LoVo (cell line): ENCODE data around the gene RARB.

ENCODE experiments used
- DNase-seq: peaks from one replicate; pipeline ENCODE4 v3.0.0-alpha.2; 2016; ENCODE audit warnings: low spot score

Gene RARB

DNA sequence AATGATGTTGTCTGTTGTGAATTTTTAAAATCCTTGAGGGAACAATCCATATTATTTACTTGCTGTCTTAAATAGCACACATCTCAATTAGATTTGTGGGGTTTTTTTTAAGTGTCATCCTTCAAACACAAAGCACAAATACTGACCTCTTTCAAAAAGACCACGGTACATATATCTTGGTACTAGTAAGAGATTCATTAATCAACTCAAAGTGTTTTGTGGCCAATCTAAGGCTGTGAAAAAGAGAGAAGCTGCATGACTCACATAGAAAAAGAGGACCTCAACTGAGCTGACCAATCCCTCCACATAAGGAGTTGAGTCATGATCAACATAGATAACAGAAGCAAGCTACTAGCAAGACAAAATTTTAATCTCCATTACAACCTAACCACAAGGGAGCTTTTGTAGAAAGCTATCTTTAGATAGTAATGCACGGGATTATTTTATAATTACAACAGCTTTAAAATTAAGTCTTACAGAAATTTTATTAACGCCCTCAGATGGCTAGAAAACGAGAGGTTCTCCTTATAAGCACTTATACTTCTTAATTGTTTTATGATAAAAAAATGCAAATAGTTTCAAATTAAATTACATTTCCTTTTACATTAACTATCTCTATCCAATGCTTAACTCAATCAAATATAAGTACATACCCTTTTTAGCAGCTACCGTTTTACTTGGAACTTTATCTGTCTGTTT is 176.2 kb downstream of the RARB start:
- no peak for DNase-seq

DNA sequence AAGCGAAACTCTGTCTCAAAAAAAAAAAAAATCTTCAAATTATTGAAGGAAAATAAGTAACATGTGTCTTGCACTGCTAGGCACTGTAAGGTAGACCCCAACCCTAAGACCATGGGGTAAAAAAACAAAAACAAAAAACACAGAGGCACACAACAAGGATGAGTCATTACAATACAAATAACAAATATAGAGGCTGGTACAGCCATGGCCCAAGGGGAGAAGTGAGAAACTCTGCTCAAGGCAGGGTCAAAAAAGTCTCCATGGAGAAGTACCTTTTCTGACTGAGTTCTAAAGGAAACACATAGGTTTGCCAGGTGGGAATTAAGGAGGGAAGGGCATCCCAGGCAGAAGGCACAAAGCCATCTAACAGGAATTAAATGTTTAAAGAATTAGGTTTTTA is 182.1 kb downstream of the RARB start:
- DNase-seq: no peak

DNA sequence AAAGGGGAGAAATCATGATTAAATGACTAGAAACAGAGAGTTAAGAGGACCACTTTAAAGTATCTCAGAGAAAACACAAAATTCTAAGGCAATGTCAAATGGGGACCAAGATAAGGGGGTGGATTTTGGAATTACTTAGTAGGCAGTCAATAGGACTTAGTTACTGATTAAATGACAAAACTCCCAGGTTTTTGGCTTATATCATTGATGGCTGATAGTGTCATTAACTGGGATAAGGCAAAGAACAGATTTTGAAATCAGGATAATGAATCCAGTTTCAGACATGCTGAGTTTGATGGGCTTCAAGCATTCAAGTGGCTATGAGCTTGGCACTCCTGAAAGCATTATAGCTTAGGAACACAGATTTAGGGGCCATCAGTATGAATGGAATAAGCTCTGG is 182.7 kb downstream of the RARB start:
- no peak for DNase-seq

DNA sequence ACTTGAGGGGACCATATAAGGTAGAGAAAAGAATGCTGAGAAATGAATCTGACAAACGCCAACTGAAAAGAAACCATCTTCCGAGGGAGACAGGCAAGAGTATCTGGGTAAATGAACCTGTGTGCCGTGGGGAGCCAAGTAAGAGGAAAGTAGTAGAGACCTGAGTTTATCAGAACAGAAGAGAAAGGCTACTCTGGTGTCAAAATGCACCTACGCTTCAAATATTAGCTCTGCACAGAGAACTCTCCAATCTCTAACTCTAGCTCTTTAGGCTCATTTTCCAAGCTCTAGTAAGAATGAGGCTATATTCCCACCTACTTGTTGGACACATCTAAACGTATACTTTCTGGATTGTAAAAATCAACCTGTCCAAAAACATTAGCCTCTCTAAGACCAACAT is 183.1 kb downstream of the RARB start:
- no peak for DNase-seq

DNA sequence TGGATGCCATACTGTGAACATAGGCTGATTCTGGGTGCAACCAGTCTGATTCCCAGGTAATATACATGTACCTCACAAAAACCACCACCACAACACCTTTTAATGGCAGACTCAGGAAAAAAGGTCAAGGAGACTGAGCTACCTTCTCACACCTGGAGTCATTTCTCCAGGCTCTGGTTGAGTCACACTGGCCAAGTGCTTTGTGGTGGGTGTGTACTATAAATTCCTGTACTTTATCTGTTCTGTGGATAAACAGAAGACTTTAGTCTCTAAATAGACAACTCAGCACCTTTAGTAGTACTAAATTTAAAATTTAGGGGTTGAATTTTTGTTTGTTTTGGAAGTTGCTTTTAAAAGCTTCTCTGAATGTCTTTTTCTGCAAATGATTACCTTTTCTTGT is 190.0 kb downstream of the RARB start:
- peak; percentile 8 for DNase-seq

DNA sequence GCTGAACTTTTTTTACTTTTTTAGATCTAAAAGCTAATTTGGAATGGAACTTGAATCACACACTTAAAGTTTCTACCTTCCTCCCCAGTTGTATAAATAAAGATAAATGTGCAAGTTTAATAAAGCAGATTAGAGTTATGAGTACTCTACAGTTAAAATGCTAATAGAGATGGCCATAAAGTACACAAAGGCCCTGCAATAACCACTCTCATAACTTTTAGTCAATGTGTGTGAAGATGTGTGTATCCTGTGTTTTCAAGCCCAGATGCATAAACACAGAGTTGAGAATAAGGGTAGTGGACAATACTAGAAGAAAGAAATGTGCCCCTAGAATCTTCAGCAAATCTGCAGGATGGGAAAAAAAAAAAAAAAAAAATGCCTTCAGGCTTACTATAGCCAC is 191.3 kb downstream of the RARB start:
- no peak for DNase-seq

DNA sequence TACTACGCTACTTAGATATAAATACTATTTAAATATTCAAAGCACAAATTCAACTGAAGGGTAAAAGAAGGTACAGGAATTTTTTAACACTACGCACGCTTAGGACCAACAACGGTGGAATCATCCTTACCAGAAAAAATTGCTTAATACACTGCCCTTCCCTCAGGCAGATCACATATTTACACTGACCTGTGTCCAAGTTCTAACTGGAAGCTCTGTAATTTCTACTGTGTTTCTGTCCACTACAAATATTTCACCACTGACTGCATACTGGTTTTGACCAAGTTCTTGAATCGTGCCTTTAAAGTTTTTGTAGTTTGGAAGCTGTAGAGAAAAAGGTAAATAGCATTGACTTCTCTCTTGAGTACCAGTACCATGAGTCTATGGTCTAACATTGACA is 192.4 kb downstream of the RARB start:
- no peak for DNase-seq

DNA sequence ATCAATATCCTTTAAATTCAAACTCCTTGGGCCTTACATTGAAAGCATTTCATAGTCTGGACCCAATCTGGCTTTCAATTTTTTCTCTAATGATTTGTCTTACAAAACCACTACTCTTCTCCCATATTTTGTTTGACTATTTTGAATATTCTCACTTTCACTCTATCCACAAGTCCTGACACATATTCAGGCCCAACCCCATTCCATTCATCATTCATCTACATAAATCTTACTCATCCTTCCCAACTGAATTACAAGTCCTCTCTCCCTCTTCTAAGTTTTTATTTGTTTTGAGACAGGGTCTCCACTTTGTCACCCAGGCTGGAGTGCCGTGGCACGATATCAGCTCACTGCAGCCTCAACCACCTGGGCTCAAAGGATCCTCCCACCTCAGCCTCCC is 193.0 kb downstream of the RARB start:
- DNase-seq: no peak

DNA sequence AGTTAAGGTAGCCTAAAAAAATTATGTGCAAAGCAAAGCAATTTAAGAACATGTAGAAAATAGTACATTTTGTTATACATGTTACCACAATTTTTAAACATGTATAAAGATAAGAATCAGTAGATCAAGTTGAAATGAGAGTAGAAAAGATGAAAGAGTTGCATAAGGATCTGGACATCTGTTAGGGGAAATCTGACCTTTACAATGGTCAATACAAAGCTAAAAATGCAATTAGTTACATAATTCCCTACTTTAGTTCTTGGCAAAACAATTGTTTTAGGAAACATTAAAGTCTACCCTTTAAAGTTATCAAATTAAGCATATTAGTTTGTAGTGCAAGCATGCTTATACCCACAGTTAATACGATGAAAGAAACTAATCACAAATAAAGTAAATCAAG is 203.9 kb downstream of the RARB start:
- no peak for DNase-seq

DNA sequence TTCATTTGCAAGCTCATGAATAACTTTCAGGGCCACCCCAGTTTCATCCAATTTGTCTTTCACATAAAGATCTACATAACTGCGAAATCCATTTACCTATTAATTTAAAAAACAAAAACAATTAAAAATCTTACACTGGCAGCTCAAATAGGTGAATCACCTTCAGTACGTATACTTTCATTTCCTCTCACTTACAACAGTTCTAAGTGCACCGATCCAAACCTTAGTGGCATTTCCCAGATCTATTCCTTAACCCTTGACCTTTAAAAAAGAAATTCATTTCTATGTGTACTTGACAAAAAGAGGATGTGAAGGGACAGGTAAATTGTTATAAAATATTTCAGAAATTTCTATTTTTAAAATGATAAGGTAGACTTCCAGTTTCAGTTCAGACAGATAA is 205.9 kb downstream of the RARB start:
- DNase-seq: no peak

DNA sequence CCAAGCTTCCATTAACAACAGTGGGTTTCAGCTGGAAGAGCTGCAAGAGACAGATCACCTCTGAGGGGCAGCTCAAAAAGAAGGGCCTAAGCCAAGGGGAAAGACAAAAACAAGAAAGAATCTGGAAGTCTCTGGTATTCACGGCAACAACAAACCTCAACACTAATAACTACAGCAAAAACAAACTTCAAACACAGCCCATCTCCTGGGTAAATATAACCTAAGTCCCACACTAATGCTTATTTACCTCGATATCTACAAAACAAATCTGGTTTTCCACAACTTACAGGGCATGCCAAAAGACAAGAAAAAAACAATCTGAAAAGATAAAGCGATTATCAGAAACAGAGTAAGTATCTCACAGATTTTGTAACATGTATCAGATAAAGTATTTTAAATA is 207.0 kb downstream of the RARB start:
- no peak for DNase-seq
